ENCODE data around the gene PPP1R1C. TPM values are rescaled to one million over a fixed set of nuclear protein-coding genes. Genes with fewer than 3 reads are reported as not detected.

The PPP1R1C gene
- polyA plus RNA-seq, 1 donor from 2014 or later = not detected

GRCh38 chr2:181984814-181985631 lies 630 bp upstream of the PPP1R1C start:
- H3K27me3 ChIP-seq (ENCODE audit: insufficient read depth, low read depth, low read length) = no peaks in the 10 kb centered on the region
- no peak overlapping the region for H3K4me3 ChIP-seq (ENCODE audit: low read length)
- H3K4me2 ChIP-seq (ENCODE audit: low read length) = no peak overlapping the region
- H3K79me2 ChIP-seq (replicated peaks; ENCODE audit: insufficient read depth, low read length) = no peaks in the 10 kb centered on the region
- no peak overlapping the region for H2AFZ ChIP-seq (ENCODE audit: low read depth, low read length)
- H3K9me3 ChIP-seq (ENCODE audit: low read length) = no peaks in the 10 kb centered on the region
- no peaks in the 10 kb centered on the region for H3K9me2 ChIP-seq (ENCODE audit: insufficient read depth, low read length)
- TF ChIP-seq POLR2AphosphoS5 (IDR thresholded peaks at IDR 0.05) (no peak), MXI1 (conservative IDR thresholded peaks at IDR 0.05; ENCODE audit: poor library complexity, severe bottlenecking) (no peak), EZH2 (IDR thresholded peaks at IDR 0.05; ENCODE audit: borderline replicate concordance, insufficient read depth, low read length, poor library complexity, severe bottlenecking) (no peak), SMC3 (conservative IDR thresholded peaks at IDR 0.05; ENCODE audit: poor library complexity) (no peak), TAF1 (IDR thresholded peaks at IDR 0.05; ENCODE audit: low read depth) (no peak), RAD21 (conservative IDR thresholded peaks at IDR 0.05) (no peak), REST (IDR thresholded peaks at IDR 0.05; ENCODE audit: borderline replicate concordance) (no peak), EP300 (conservative IDR thresholded peaks at IDR 0.05; ENCODE audit: poor library complexity, severe bottlenecking) (no peak)
- TF ChIP-seq, protein P1, sequence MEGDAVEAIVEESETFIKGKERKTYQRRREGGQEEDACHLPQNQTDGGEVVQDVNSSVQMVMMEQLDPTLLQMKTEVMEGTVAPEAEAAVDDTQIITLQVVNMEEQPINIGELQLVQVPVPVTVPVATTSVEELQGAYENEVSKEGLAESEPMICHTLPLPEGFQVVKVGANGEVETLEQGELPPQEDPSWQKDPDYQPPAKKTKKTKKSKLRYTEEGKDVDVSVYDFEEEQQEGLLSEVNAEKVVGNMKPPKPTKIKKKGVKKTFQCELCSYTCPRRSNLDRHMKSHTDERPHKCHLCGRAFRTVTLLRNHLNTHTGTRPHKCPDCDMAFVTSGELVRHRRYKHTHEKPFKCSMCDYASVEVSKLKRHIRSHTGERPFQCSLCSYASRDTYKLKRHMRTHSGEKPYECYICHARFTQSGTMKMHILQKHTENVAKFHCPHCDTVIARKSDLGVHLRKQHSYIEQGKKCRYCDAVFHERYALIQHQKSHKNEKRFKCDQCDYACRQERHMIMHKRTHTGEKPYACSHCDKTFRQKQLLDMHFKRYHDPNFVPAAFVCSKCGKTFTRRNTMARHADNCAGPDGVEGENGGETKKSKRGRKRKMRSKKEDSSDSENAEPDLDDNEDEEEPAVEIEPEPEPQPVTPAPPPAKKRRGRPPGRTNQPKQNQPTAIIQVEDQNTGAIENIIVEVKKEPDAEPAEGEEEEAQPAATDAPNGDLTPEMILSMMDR (IDR thresholded peaks at IDR 0.05; ENCODE audit: poor library complexity, severe bottlenecking) = no peak
- no peak overlapping the region for H3K9ac ChIP-seq (ENCODE audit: low read length)
- H4K20me1 ChIP-seq (ENCODE audit: insufficient read depth) = no peaks in the 10 kb centered on the region
- H3K36me3 ChIP-seq (ENCODE audit: insufficient read depth, low read length) = no peaks in the 10 kb centered on the region
- no peaks in the 10 kb centered on the region for H3F3A ChIP-seq (ENCODE audit: insufficient read depth, low read length, poor library complexity, severe bottlenecking)
- H3K27ac ChIP-seq (ENCODE audit: low read length) = no peak overlapping the region

DNA sequence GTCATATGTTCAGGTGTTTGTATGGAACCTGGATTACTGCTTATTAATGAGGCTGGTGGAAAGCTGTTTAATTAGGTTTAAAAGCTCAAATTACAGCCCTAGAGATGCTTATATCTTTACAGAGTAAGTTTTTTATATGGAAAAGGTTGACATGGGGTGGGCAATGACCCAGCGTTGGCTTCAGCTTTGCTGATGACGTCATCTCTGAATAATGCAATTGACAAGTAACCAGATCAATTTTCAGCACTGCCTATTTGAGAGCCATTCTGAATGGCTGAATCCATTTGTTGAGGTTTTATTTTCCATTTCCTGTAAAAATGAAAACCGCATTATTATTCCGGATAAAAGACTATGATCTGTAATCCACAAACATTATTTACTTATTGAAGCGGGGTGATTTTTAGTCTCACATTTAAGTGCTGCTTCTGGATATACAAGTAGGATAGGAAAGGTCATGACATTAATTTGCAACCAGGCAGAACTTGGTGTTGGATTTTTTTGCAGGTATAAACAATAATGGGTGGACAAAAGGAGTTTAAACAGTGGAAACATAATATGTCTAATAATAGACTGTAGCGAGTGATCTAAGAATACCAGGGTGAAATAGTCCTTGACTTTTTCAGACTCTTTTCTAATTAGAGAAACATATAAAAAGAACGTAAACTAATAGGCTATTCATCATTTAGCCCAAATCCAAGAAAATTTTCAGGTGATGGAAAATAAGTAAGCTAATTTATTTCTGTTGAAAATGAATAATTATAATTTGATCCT lies 2.7 kb downstream of the PPP1R1C start:
- Histone ChIP-seq H3K9me2 (ENCODE audit: insufficient read depth, low read length) (no peaks in the 10 kb centered on the region), H3K4me2 (ENCODE audit: low read length) (no peak overlapping the region)
- TF ChIP-seq MXI1 (conservative IDR thresholded peaks at IDR 0.05; ENCODE audit: poor library complexity, severe bottlenecking) (no peak), EP300 (conservative IDR thresholded peaks at IDR 0.05; ENCODE audit: poor library complexity, severe bottlenecking) (no peak), EZH2 (IDR thresholded peaks at IDR 0.05; ENCODE audit: borderline replicate concordance, insufficient read depth, low read length, poor library complexity, severe bottlenecking) (no peak), REST (IDR thresholded peaks at IDR 0.05; ENCODE audit: borderline replicate concordance) (no peak), TAF1 (IDR thresholded peaks at IDR 0.05; ENCODE audit: low read depth) (no peak), SMC3 (conservative IDR thresholded peaks at IDR 0.05; ENCODE audit: poor library complexity) (no peak), RAD21 (conservative IDR thresholded peaks at IDR 0.05) (no peak), POLR2AphosphoS5 (IDR thresholded peaks at IDR 0.05) (no peak)
- TF ChIP-seq, protein P1 (IDR thresholded peaks at IDR 0.05; ENCODE audit: poor library complexity, severe bottlenecking) = no peak

More for the DNA sequence above, 2.7 kb downstream of the PPP1R1C start:
- Histone ChIP-seq H2AFZ (ENCODE audit: low read depth, low read length) (no peak overlapping the region), H3K36me3 (ENCODE audit: insufficient read depth, low read length) (no peaks in the 10 kb centered on the region), H3K27me3 (ENCODE audit: insufficient read depth, low read depth, low read length) (no peaks in the 10 kb centered on the region), H3K79me2 (replicated peaks; ENCODE audit: insufficient read depth, low read length) (no peaks in the 10 kb centered on the region), H4K20me1 (ENCODE audit: insufficient read depth) (no peaks in the 10 kb centered on the region), H3K27ac (ENCODE audit: low read length) (no peak overlapping the region), H3K9me3 (ENCODE audit: low read length) (no peaks in the 10 kb centered on the region), H3K9ac (ENCODE audit: low read length) (no peak overlapping the region), H3K4me3 (ENCODE audit: low read length) (no peak overlapping the region), H3F3A (ENCODE audit: insufficient read depth, low read length, poor library complexity, severe bottlenecking) (no peaks in the 10 kb centered on the region)

All from neural cell (in vitro differentiated cells).